Loucy (cell line): Measurements from ENCODE around the gene EPHB1.
A peak's percentile ranks its signal among the peaks of the same experiment; 100 is the strongest.

ENCODE experiments used
- H2AFZ ChIP-seq: fragments of 200-600 bp; sonication (generic); 2 replicates; pipeline ENCODE4 v1.6.0; 2016; ENCODE audit warnings: antibody characterized with exemption, mild to moderate bottlenecking, low read length, moderate library complexity
- H3F3A ChIP-seq: fragments of 200-600 bp; 2 replicates; pipeline ENCODE4 v1.6.0; 2016; ENCODE audit warnings: antibody characterized with exemption, low read depth, mild to moderate bottlenecking
- H3K27me3 ChIP-seq: fragments of 200-600 bp; sonication (generic); 2 replicates; pipeline ENCODE4 v1.6.1; 2014; ENCODE audit warnings: low read length, mild to moderate bottlenecking; ENCODE audit not compliant: insufficient read depth, poor library complexity, severe bottlenecking
- H3K36me3 ChIP-seq: fragments of 200-600 bp; sonication (generic); 2 replicates; pipeline ENCODE4 v1.6.1; 2016; ENCODE audit warnings: low read length; ENCODE audit not compliant: insufficient read depth
- H3K4me1 ChIP-seq: fragments of 200-600 bp; sonication (generic); 2 replicates; pipeline ENCODE4 v1.5.1; 2014; ENCODE audit warnings: low read length, mild to moderate bottlenecking; ENCODE audit not compliant: insufficient read depth, poor library complexity, severe bottlenecking
- H3K4me2 ChIP-seq: fragments of 200-600 bp; sonication (generic); 2 replicates; pipeline ENCODE4 v1.6.0; 2014; ENCODE audit warnings: antibody characterized with exemption, low read length, low read depth, mild to moderate bottlenecking; ENCODE audit not compliant: poor library complexity, severe bottlenecking
- H3K4me3 ChIP-seq: fragments of 200-600 bp; sonication (generic); 2 replicates; pipeline ENCODE4 v1.5.1; 2014; ENCODE audit warnings: low read length, mild to moderate bottlenecking, mixed read lengths; ENCODE audit not compliant: poor library complexity, severe bottlenecking
- H3K79me2 ChIP-seq: fragments of 200-600 bp; sonication (generic); 2 replicates; pipeline ENCODE4 v1.6.1; 2014; ENCODE audit warnings: low read length; ENCODE audit not compliant: insufficient read depth
- H3K9ac ChIP-seq: fragments of 200-600 bp; sonication (generic); 2 replicates; pipeline ENCODE4 v1.6.0; 2014; ENCODE audit warnings: mild to moderate bottlenecking, low read depth, low read length, moderate library complexity; ENCODE audit not compliant: poor library complexity, severe bottlenecking
- H3K9me2 ChIP-seq: fragments of 200-600 bp; sonication (generic); replicated peaks from 2 replicates; pipeline ENCODE4 v1.6.1; 2016; ENCODE audit warnings: low read depth, low read length, mixed read lengths
- H3K9me3 ChIP-seq: fragments of 200-600 bp; sonication (generic); 2 replicates; pipeline ENCODE4 v1.6.1; 2014; ENCODE audit warnings: mild to moderate bottlenecking, antibody characterized with exemption, low read length, low read depth; ENCODE audit not compliant: insufficient read depth
- H4K20me1 ChIP-seq: fragments of 200-600 bp; sonication (generic); 2 replicates; pipeline ENCODE4 v1.6.0; 2014; ENCODE audit warnings: antibody characterized with exemption, low read length, mild to moderate bottlenecking; ENCODE audit not compliant: insufficient read depth, poor library complexity, severe bottlenecking
- CTCF ChIP-seq: fragments of 200-600 bp; sonication (generic); conservative IDR thresholded peaks from 2 replicates; pipeline ENCODE4 v1.5.1; 2014; ENCODE audit warnings: mild to moderate bottlenecking, antibody characterized with exemption, low read length
- EZH2phosphoT487 ChIP-seq: fragments of 200-600 bp; IDR thresholded peaks from 2 replicates; pipeline ENCODE4 v1.6.1; 2018; ENCODE audit warnings: antibody characterized with exemption, mild to moderate bottlenecking, moderate library complexity, borderline replicate concordance

Gene EPHB1

GRCh38 chr3:134929976-134930375 is 134.9 kb downstream of the EPHB1 start:
- no peaks in the 10 kb centered on the region for H3K9me3 ChIP-seq
- no peaks in the 10 kb centered on the region for H4K20me1 ChIP-seq
- H3K9me2 ChIP-seq = no peaks in the 10 kb centered on the region
- H3K4me2 ChIP-seq = peak overlapping the region; percentile 65
- peaks cover 38% of the 10 kb centered on the region for H3K4me1 ChIP-seq
- no peaks in the 10 kb centered on the region for H3K36me3 ChIP-seq
- TF ChIP-seq EZH2phosphoT487 (no peak), CTCF (no peak)
- H3F3A ChIP-seq = no peaks in the 10 kb centered on the region
- H2AFZ ChIP-seq = no peak overlapping the region
- H3K4me3 ChIP-seq = no peak overlapping the region
- no peak overlapping the region for H3K9ac ChIP-seq
- H3K79me2 ChIP-seq = no peaks in the 10 kb centered on the region
- no peaks in the 10 kb centered on the region for H3K27me3 ChIP-seq

DNA sequence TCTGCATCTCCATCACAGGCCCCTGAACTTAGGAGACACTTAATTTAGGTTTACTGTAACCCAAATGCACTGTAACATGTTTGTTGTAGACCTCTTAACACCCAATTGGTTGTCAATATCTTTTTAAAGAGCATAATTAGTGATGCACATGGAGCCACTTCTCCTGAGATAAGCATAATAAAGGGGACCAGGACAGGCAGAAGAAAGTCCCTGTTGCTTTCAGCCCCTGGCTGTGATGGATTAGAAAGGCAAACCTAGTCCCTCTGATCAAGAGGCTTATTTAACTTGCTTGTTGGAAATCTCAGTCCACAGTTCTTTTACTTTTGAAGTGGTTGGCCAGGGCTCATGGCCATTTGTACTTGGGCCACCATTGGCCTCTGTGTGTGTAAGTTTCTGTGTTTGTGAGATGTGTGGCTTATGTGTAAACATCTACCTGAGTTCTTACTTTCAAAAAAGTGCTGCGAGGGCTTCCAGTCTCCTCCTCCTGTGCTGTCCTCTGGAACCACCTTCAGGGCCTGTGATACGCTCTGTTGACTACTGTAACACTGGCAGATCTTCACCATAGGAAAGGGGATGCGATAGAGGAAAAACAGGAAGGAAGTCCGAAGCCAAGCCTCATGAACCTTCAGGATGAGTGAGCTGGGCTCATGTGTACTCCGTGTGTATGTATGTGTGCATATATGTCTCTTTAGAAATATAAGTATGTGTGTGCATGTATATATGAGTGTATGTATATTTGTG is 136.2 kb downstream of the EPHB1 start:
- Histone ChIP-seq H3K9me2 (no peaks in the 10 kb centered on the region), H3K79me2 (no peaks in the 10 kb centered on the region), H3K9ac (no peak overlapping the region), H3K4me1 (peaks cover 38% of the 10 kb centered on the region), H3K27me3 (no peaks in the 10 kb centered on the region), H3K4me3 (no peak overlapping the region), H4K20me1 (no peaks in the 10 kb centered on the region), H3K9me3 (no peaks in the 10 kb centered on the region), H3F3A (no peaks in the 10 kb centered on the region), H3K36me3 (no peaks in the 10 kb centered on the region), H3K4me2 (no peak overlapping the region), H2AFZ (no peak overlapping the region)
- TF ChIP-seq CTCF (no peak), EZH2phosphoT487 (no peak)

GRCh38 chr3:134932035-134932434 is 137.0 kb downstream of the EPHB1 start:
- Histone ChIP-seq H4K20me1 (no peaks in the 10 kb centered on the region), H3K4me1 (peaks cover 38% of the 10 kb centered on the region), H3K27me3 (no peaks in the 10 kb centered on the region), H2AFZ (no peak overlapping the region), H3K4me3 (no peak overlapping the region), H3K36me3 (no peaks in the 10 kb centered on the region), H3K9ac (no peak overlapping the region), H3K9me2 (no peaks in the 10 kb centered on the region), H3K9me3 (no peaks in the 10 kb centered on the region), H3K79me2 (no peaks in the 10 kb centered on the region), H3F3A (no peaks in the 10 kb centered on the region), H3K4me2 (no peak overlapping the region)
- TF ChIP-seq CTCF (no peak), EZH2phosphoT487 (no peak)
